Activated gamma-delta T cell (primary cell): ENCODE measurements around the gene ENDOG.
"Not testable (repeated sequence)": the region's sequence is repeated elsewhere in the genome, so short reads cannot be mapped to it uniquely, and the experiment has no call there.

Experiments used
- DNase-seq: peaks from one replicate; lab custom pipeline; 2025; lab: John Stamatoyannopoulos, UW

Gene ENDOG

DNA sequence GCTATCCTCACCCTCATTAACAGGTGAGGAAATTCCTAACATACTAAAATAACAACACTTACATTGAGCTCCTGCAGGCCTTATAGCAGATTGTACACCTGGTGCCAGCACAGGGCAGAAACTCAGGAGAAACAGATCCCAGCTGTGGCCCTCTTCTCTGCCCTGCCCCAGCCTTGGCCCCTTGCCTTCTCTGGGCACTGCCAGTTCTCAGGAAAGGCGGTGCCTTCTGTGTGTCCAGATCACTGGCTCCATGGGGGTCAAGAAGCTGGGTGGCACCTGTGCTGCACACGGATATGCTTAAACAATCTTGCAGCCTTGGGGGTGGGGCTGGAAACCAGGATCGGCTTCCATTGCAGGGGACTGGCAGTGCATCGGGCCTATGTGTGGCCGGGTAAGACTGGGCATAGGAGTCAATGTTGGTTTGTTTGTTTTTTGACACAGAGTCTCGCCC, 44.1 kb downstream of the ENDOG start:
- no peak for DNase-seq

DNA sequence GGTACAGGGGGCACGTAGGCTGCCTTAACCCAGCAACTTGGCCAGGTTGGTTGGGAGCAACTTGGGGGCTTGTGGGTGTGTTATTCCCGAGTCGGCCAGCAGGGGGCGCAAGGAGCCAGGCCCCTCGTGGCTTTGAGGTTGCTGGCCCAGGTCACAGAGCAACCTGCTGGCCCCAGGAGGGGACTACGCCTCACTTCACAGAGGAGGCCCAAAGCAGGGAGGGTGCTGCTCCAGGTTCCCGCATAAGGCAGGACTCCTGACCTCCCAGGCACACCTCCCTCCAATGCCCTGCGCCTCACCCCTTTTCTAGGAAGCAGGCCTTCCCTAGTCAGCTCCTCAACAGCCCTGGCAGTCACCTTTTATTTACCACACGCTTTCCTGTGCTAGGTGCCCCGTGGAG, 45.3 kb downstream of the ENDOG start:
- DNase-seq: peak; percentile 54

DNA sequence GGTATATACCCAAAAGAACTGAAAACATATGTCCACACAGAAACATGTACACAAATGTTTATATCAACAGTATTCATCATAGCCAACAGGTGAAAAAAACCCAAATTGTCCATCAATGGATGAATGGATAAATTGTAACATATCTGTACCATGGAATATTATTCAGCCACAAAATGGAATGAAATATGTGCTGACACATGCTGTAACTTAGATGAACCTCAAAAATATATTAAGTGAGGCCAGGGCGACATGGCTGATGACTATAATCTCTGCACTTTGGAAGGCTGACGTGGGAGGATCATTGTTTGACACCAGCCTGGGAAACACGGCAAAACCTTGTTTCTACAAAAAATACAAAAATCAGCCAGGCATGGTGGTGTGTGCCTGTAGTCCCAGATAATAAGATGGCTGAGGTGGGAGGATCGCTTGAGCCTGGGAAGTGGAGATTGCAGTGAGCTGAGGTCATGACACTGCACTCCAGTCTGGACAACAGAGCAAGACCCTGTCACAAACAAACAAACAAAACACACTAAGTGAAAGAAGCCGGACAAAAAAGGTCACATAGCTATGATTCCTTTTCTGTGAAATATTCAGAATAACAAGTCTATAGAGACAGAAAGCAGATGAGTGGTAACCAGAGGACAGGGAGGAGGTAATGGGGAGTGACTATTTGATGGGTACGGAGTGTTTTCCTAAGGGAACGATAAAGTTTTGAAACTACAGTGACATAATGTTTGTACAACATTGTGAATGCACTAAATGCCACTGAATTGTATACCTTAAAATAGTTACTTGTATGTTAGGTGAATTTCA, 52.0 kb downstream of the ENDOG start:
- DNase-seq: no peak

DNA sequence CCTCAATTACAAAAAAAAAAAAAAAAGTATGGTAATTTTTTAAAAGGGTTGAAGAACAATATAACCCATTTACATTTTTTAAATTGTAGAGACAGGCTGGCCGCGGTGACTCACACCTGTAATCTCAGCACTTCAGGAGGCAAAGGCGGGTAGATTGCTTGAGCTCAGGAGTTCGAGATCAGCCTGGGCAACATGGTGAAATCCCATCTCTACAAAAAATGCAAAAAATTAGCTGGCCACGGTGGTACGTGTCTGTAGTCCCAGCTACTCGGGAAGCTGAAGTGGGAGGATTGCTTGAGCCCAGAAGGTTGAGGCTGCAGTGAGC, 52.6 kb downstream of the ENDOG start:
- not testable (repeated sequence) for DNase-seq
